B cell (primary cell): ENCODE data around the gene KCNA1. TPM values are rescaled to one million over a fixed set of nuclear protein-coding genes. Genes with fewer than 3 reads are reported as not detected.

Experiments used
- ATAC-seq: fragments of 200-7000 bp; cut with Tn5 transposase; one replicate; pipeline ENCODE4 v1.10.0; 2021; ENCODE audit warnings: low read depth, mild to moderate bottlenecking, moderate number of reproducible peaks, moderate library complexity
- CTCF ChIA-PET: fragments of 350-600 bp; sonication (Branson Sonifier 250); formaldehyde crosslinking; loops from one replicate; lab custom pipeline; 2021; ENCODE audit warnings: antibody characterized with exemption, inconsistent platforms; lab: Charles Lee
- POLR2A ChIA-PET: fragments of 350-600 bp; sonication (Branson Sonifier 250); formaldehyde crosslinking; loops from one replicate; lab custom pipeline; 2021; ENCODE audit warnings: antibody characterized with exemption; lab: Charles Lee
- DNase-seq: peaks from one replicate; pipeline ENCODE4 v3.0.0; 2013
- H2AFZ ChIP-seq: 2 replicates; pipeline ENCODE4 v1.6.1; 2012; ENCODE audit warnings: mild to moderate bottlenecking, low read depth, low read length; ENCODE audit not compliant: insufficient read depth, poor library complexity, severe bottlenecking
- H3K27ac ChIP-seq, 2 donors: 1 replicate in 1 of 2; 2 replicates in 1 of 2; pipeline ENCODE4 v1.5.1; 2012 to 2013; ENCODE audit warnings: low read length in 2 of 2, mild to moderate bottlenecking in 2 of 2, moderate library complexity in 1 of 2
- H3K27me3 ChIP-seq, 4 experiments: fragments of 200-600 bp in 1 of 4; sonication (generic) in 1 of 4; replicated peaks in 1 of 4; 1 replicate in 2 of 4; 2 replicates in 2 of 4; pipeline versions ENCODE4 v1.6.1 to v1.7.0; 2013 to 2016; ENCODE audit warnings: low read length in 3 of 4, mild to moderate bottlenecking in 2 of 4, mixed read lengths in 1 of 4, moderate library complexity in 1 of 4; ENCODE audit not compliant: insufficient read depth in 4 of 4, control insufficient read depth in 3 of 4; ENCODE audit errors: control extremely low read depth in 1 of 4
- H3K36me3 ChIP-seq, 2 experiments: replicated peaks in 1 of 2; 1 replicate in 1 of 2; 2 replicates in 1 of 2; pipeline versions ENCODE4 v1.6.1 to v1.7.1; 2013; ENCODE audit warnings: low read length in 1 of 2; ENCODE audit not compliant: insufficient read depth in 2 of 2, control insufficient read depth in 1 of 2; ENCODE audit errors: control extremely low read depth in 1 of 2, extremely low read depth in 1 of 2
- H3K4me1 ChIP-seq, 2 donors: fragments of 200-600 bp in 1 of 2; sonication (generic) in 1 of 2; 1 replicate in 1 of 2; 2 replicates in 1 of 2; pipeline versions ENCODE4 v1.5.1 to v1.6.1; 2013 to 2017; ENCODE audit warnings: low read length in 2 of 2; ENCODE audit not compliant: control insufficient read depth in 2 of 2, insufficient read depth in 2 of 2
- H3K4me2 ChIP-seq: replicated peaks from 2 replicates; pipeline ENCODE3; 2012; ENCODE audit warnings: mild to moderate bottlenecking, low read depth, low read length; ENCODE audit not compliant: poor library complexity, severe bottlenecking
- H3K4me3 ChIP-seq, 5 experiments: fragments of 200-600 bp in 1 of 5; sonication (generic) in 1 of 5; 1 replicate in 3 of 5; 2 replicates in 2 of 5; pipeline versions ENCODE4 v1.5.1 to v1.7.0; 2011 to 2016; ENCODE audit warnings: low read length in 4 of 5, mild to moderate bottlenecking in 4 of 5, low read depth in 2 of 5, control low read depth in 1 of 5, moderate library complexity in 1 of 5; ENCODE audit not compliant: insufficient read depth in 1 of 5; ENCODE audit errors: control extremely low read depth in 1 of 5, extremely low read depth in 1 of 5
- H3K79me2 ChIP-seq: fragments of 200-600 bp; sonication (generic); one replicate; pipeline ENCODE4 v1.6.0; 2016; ENCODE audit warnings: low read length; ENCODE audit not compliant: control insufficient read depth, insufficient read depth
- H3K9ac ChIP-seq: fragments of 200-600 bp; sonication (generic); 2 replicates; pipeline ENCODE4 v1.6.1; 2017; ENCODE audit warnings: mild to moderate bottlenecking, low read length, moderate library complexity
- H3K9me3 ChIP-seq, 3 donors: one replicate each; pipeline versions ENCODE4 v1.6.1 to v1.7.1; 2013; ENCODE audit warnings: low read length in 2 of 3; ENCODE audit not compliant: control insufficient read depth in 2 of 3, insufficient read depth in 1 of 3; ENCODE audit errors: control extremely low read depth in 1 of 3
- H4K20me1 ChIP-seq: 2 replicates; pipeline ENCODE4 v1.6.0; 2012; ENCODE audit warnings: mild to moderate bottlenecking, low read length; ENCODE audit not compliant: insufficient read depth, control insufficient read depth, poor library complexity, severe bottlenecking
- H3K27ac Mint-ChIP-seq: one replicate; pipeline ENCODE4 v1.8.0; 2021; ENCODE audit warnings: mixed read lengths
- H3K27me3 Mint-ChIP-seq: one replicate; pipeline ENCODE4 v1.8.0; 2021; ENCODE audit warnings: mixed read lengths
- H3K4me1 Mint-ChIP-seq: one replicate; pipeline ENCODE4 v1.8.0; 2021; ENCODE audit warnings: mixed read lengths
- H3K4me3 Mint-ChIP-seq: one replicate; pipeline ENCODE4 v1.8.0; 2021; ENCODE audit warnings: mixed read lengths
- H3K9me3 Mint-ChIP-seq: one replicate; pipeline ENCODE4 v1.8.0; 2022; ENCODE audit warnings: mixed read lengths; ENCODE audit not compliant: insufficient read depth
- CTCF ChIP-seq: fragments of 200-600 bp; IDR thresholded peaks from one replicate; pipeline ENCODE4 v1.8.0; 2022; ENCODE audit warnings: antibody characterized with exemption, mild to moderate bottlenecking
- EZH2 ChIP-seq: IDR thresholded peaks from 2 replicates; pipeline ENCODE4 v1.6.1; 2012; ENCODE audit warnings: borderline replicate concordance, low read depth, mild to moderate bottlenecking, moderate library complexity, low read length; ENCODE audit not compliant: insufficient read depth, poor library complexity, severe bottlenecking
- WGBS: methylation state at CpG from one replicate; pipeline ENCODE4 v1.1.5; 2013; ENCODE audit warnings: missing lambda C conversion rate; ENCODE audit not compliant: insufficient coverage; 5-methylcytosine and 5-hydroxymethylcytosine counted together
- intact Hi-C: fragments of 100-400 bp; cut with micrococcal nuclease; formaldehyde crosslinking; loops from one replicate; pipeline ENCODE4 v1.10.0; 2022
- polyA plus RNA-seq: library from polyadenylated mRNA; depleted of rRNA; stranded (reverse); fragments of >200 nt; gene quantifications from 2 replicates; pipeline ENCODE4 v1.2.3, GENCODE V29; 2012
- total RNA-seq, 2 donors: library from RNA; stranded (reverse); fragments of 120-200 nt in 1 of 2; gene quantifications; 1 replicate in 1 of 2; 2 replicates in 1 of 2; pipeline versions ENCODE4 v1.2.3 to v1.2.4, GENCODE V29; 2013 to 2022

Gene KCNA1
- total and polyA plus RNA-seq, 2 donors (not counting 1 experiment from before 2014, with no cell fraction given) = not detected

- CTCF ChIA-PET = interaction anchor here (1.1 kb wide), 1 partner anchor 103 kb away, joined by 3 read pairs; no protein-coding TSS in a partner anchor
- Histone ChIP-seq H2AFZ (no peak overlapping the region), H3K27ac (no peak overlapping the region), H3K4me1 (no peaks in the 10 kb centered on the region), H3K27me3 (peaks cover 0 to 20% (median 3%) of the 10 kb centered on the region in 4 experiments), H3K4me2 (no peak overlapping the region), H3K9me3 (no peaks in the 10 kb centered on the region), H3K36me3 (no peaks in the 10 kb centered on the region), H3K4me3 (no peak overlapping the region), H3K79me2 (no peaks in the 10 kb centered on the region), H4K20me1 (no peaks in the 10 kb centered on the region), H3K9ac (no peak overlapping the region)
- no peak for ATAC-seq
- Mint-ChIP-seq H3K27ac (no peak overlapping the region), H3K4me3 (no peak overlapping the region), H3K27me3 (peaks cover 54% of the 10 kb centered on the region), H3K4me1 (no peaks in the 10 kb centered on the region), H3K9me3 (no peaks in the 10 kb centered on the region)
- intact Hi-C loops = no loop called here
- no CpG with 5 or more reads among the region's 3 CpGs for WGBS
- TF ChIP-seq EZH2 (no peak), CTCF (no peak)
- DNase-seq = no peak
- POLR2A ChIA-PET = no interaction called here
Observed at GRCh38 chr12:4961311-4961710, 51.6 kb downstream of the KCNA1 start.

GRCh38 chr12:4962539-4963486 lies 53.1 kb downstream of the KCNA1 start:
- POLR2A ChIA-PET = no interaction called here
- H3K9me3 Mint-ChIP-seq = no peaks in the 10 kb centered on the region

More at GRCh38 chr12:4962539-4963486, 53.1 kb downstream of the KCNA1 start:
- H3K27ac ChIP-seq = no peak overlapping the region
- Mint-ChIP-seq H3K27ac (no peak overlapping the region), H3K4me1 (no peaks in the 10 kb centered on the region), H3K4me3 (no peak overlapping the region), H3K27me3 (peaks cover 52% of the 10 kb centered on the region)
- TF ChIP-seq CTCF (no peak), EZH2 (no peak)
- ATAC-seq (no peak), DNase-seq (no peak)
- H4K20me1 ChIP-seq = no peaks in the 10 kb centered on the region
- no peaks in the 10 kb centered on the region for H3K79me2 ChIP-seq
- H3K4me3 ChIP-seq = no peak overlapping the region
- peaks cover 0 to 16% (median 3%) of the 10 kb centered on the region in 4 experiments for H3K27me3 ChIP-seq
- H2AFZ ChIP-seq = no peak overlapping the region
- H3K4me1 ChIP-seq = no peaks in the 10 kb centered on the region
- H3K4me2 ChIP-seq = no peak overlapping the region
- 88% methylated on average over 14 of the region's 17 CpGs for WGBS
- H3K9me3 ChIP-seq = no peaks in the 10 kb centered on the region
- intact Hi-C loops = no loop called here
- no peaks in the 10 kb centered on the region for H3K36me3 ChIP-seq
- CTCF ChIA-PET = no interaction called here
- no peak overlapping the region for H3K9ac ChIP-seq
